Measurements from ENCODE around the gene DHODH. TPM values are rescaled to one million over a fixed set of nuclear protein-coding genes. Genes with fewer than 3 reads are reported as not detected.

The DHODH gene
- total and polyA plus RNA-seq, 10 of the 15 experiments (the other 5 are each of a cell fraction or from before 2014, with no cell fraction given), result 3.4 to 23.3 (median 13.2) TPM

GRCh38 chr16:72008424-72009216 is at the start of gene DHODH (continued):
- TF ChIP-seq RELB (IDR thresholded peaks at IDR 0.05; ENCODE audit: low read depth) (peak; percentile 46; the same call in 1 of the 2 replicates), POU2F2 (IDR thresholded peaks at IDR 0.05; ENCODE audit: borderline replicate concordance, low read depth, low read length) (peak; percentile 58; the same call in 1 of the 3 replicates), ZNF384 (IDR thresholded peaks at IDR 0.05; ENCODE audit: borderline replicate concordance, low read depth, low read length) (no peak), CREM (IDR thresholded peaks at IDR 0.05; ENCODE audit: low read depth) (peak; percentile 62), BACH1 (IDR thresholded peaks at IDR 0.05; ENCODE audit: borderline replicate concordance) (peak; percentile 86), KDM1A (IDR thresholded peaks at IDR 0.05; ENCODE audit: borderline replicate concordance) (no peak), TARDBP (IDR thresholded peaks at IDR 0.05; ENCODE audit: borderline replicate concordance) (no peak), FOXK2 (IDR thresholded peaks at IDR 0.05) (peak; percentile 59), E2F8 (IDR thresholded peaks at IDR 0.05; ENCODE audit: low read depth, partially characterized antibody) (no peak), ZNF207 (IDR thresholded peaks at IDR 0.05; ENCODE audit: borderline replicate concordance) (no peak), ZBED1 (IDR thresholded peaks at IDR 0.05; ENCODE audit: borderline replicate concordance) (no peak), CHD4 (IDR thresholded peaks at IDR 0.05) (no peak), MYB (IDR thresholded peaks at IDR 0.05; ENCODE audit: borderline replicate concordance, low read depth, low read length) (no peak), SMAD1 (IDR thresholded peaks at IDR 0.05; ENCODE audit: low read depth, partially characterized antibody) (no peak), NFYB (IDR thresholded peaks at IDR 0.05; ENCODE audit: insufficient read depth, low read depth, low read length) (peak; percentile 77; the same call in 1 of the 2 replicates), ZZZ3 (IDR thresholded peaks at IDR 0.05; ENCODE audit: control insufficient read depth, insufficient read length, low read depth) (no peak)
- TF ChIP-seq, protein P1, sequence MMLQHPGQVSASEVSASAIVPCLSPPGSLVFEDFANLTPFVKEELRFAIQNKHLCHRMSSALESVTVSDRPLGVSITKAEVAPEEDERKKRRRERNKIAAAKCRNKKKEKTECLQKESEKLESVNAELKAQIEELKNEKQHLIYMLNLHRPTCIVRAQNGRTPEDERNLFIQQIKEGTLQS (IDR thresholded peaks at IDR 0.05; ENCODE audit: borderline replicate concordance, extremely low read depth, low read depth, low read length), result no peak

Measured in GM12878 (cell line).